HG03139 (cell line): ENCODE data around the gene SNAPIN.

ENCODE experiments used
- ATAC-seq: cut with Tn5 transposase; IDR thresholded peaks from one replicate; pipeline ENCODE4 v1.9.1; 2021; ENCODE audit not compliant: unreplicated experiment

Gene SNAPIN

GRCh38 chr1:153658400-153659174 is at the start of gene SNAPIN:
SNAPIN (plus strand) TSS chr1:153658703; CDS start chr1:153658744, 41 bp downstream.
- ATAC-seq, result peak; percentile 91

GRCh38 chr1:153608742-153609584 is 49.5 kb upstream of the SNAPIN start:
- no peak for ATAC-seq

- no peak for ATAC-seq
Observed at GRCh38 chr1:153609585-153609907, 49.0 kb upstream of the SNAPIN start.

GRCh38 chr1:153610334-153610733 is 48.2 kb upstream of the SNAPIN start:
- no peak for ATAC-seq

GRCh38 chr1:153610811-153611301 is 47.6 kb upstream of the SNAPIN start:
- no peak for ATAC-seq

- no peak for ATAC-seq
Observed at GRCh38 chr1:153611356-153611755, 47.1 kb upstream of the SNAPIN start.

- ATAC-seq, result no peak
Observed at GRCh38 chr1:153612111-153612754, 46.3 kb upstream of the SNAPIN start.

GRCh38 chr1:153612755-153613331 is 45.7 kb upstream of the SNAPIN start, which contains the start of gene S100A16:
S100A16 (minus strand) TSS chr1:153613137; CDS start chr1:153608151, 4,986 bp downstream.
- ATAC-seq, result no peak

- ATAC-seq, result no peak
Observed at GRCh38 chr1:153613406-153613805, 45.1 kb upstream of the SNAPIN start.

- ATAC-seq, result no peak
Observed at GRCh38 chr1:153614189-153614900, 44.2 kb upstream of the SNAPIN start.

GRCh38 chr1:153614906-153615305 is 43.6 kb upstream of the SNAPIN start:
- no peak for ATAC-seq

- no peak for ATAC-seq
Observed at GRCh38 chr1:153615406-153615805, 43.1 kb upstream of the SNAPIN start.

- no peak for ATAC-seq
Observed at GRCh38 chr1:153616144-153616916, 42.2 kb upstream of the SNAPIN start, which contains the start of gene S100A14. S100A14 (minus strand) TSS chr1:153616325; CDS start chr1:153615858, 467 bp downstream.

- no peak for ATAC-seq
Observed at GRCh38 chr1:153616917-153617311, 41.6 kb upstream of the SNAPIN start.

GRCh38 chr1:153617663-153618062 is 40.8 kb upstream of the SNAPIN start:
- ATAC-seq, result no peak

GRCh38 chr1:153619171-153619570 is 39.3 kb upstream of the SNAPIN start:
- no peak for ATAC-seq

GRCh38 chr1:153623101-153623500 is 35.4 kb upstream of the SNAPIN start:
- no peak for ATAC-seq

GRCh38 chr1:153624965-153625611 is 33.4 kb upstream of the SNAPIN start:
- no peak for ATAC-seq

- no peak for ATAC-seq
Observed at GRCh38 chr1:153626477-153626903, 32.0 kb upstream of the SNAPIN start.
